ENCODE data around the gene SIX2. TPM values are rescaled to one million over a fixed set of nuclear protein-coding genes. Genes with fewer than 3 reads are reported as not detected.

Gene SIX2
- total RNA-seq, result 9.5 and 9.6 TPM in 2 replicates

DNA sequence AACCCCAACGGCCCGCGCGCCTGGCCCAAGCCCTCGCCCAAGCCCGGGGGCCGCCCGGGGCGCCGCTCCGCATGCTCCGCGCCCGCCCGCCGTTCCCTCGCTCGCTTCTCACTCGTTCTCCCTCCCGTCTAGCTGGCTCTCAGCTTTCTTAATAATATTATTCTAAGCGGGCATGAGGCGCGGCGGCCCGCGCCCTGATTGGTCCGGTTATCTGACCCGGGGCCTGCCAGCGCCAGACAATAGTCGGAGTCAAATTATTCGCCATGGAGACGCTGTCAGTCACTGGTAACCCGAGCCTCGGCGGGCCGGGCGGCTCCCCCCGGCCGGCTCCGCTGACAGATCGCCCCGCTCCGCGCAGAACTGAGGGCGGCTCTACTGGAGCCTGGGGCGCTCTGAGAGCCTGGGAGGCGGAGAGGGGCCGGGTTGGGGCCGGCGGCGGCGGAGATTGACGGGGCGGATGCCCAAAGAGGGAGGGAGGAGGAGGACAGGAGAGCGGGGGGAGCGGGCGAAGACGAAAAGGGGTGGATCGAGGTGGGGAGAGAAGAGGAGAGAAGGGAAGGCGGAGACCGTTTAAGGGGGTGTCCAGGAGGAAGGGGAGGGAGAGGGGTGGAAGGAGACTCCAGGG lies at the start of gene SIX2:
Gene SIX2 (minus strand): TSS at position 150 of the 625 bp plus-strand sequence. CDS start 342 bp downstream, outside the sequence.

Other genes starting within 250 kb of the SIX2 start
- not detected in 2 replicates for gene SIX3, start 67.8 kb downstream of the SIX2 start, total RNA-seq